ENCODE measurements around the gene XCL1.
"Not testable (repeated sequence)": the region's sequence is repeated elsewhere in the genome, so short reads cannot be mapped to it uniquely, and the experiment has no call there.

XCL1 gene

DNA sequence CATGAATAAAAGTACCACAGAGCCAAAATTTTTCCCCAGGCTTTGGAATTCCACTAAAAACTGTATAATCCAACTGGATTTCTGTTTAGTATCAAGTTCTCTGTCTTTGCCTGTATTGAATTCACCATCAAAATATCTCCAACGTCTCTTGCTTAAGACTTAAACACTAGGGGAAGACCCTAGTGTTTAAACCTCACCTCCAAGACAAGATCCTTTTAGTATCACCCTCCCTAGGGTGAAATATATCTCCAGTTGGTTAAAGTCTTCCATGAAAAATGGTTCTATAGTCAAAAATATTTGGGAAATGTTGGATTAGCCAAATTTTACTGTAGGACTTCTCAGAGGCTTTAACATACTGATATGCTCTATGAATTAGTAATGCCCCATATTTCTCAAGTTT, 8.1 kb upstream of the XCL1 start:
- no peak for DNase-seq

DNA sequence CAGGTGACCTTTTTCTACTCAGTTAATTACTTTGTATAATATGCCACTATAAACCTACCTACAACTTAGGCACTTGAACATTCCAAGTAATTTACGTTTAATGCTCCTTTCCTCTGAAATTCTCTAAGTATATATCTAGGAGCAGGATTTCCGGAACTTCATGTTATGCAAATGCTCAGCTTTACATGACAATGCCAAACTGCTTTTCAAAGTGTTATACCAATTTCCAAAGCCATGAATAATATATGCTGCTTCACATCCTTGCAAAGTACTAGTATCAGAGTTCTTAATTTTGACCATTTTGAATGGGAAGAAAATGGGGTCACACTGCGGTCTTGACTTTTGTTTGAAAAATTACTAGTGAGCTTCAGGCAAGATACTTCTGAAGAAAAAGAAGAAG, 5.8 kb upstream of the XCL1 start:
- DNase-seq = no peak

DNA sequence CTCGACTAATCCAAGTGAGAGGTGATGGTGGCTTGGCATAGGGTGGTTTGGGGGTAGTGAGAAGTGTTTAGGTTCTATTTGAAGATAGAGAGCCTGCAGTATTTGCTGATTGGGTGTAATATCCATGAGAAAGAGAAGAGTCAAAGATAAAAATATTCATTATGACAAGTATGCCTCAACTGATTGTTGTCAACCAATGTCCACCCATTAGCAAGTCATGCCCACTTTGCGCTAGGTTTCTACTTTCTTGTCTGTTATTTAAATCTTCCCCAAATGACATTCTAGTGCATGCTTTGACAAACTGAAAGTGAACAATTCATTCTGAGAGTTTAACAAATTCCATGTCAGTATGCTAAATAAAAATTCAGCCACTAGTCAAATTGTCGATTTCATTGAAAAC, 3.8 kb upstream of the XCL1 start:
- DNase-seq = no peak

DNA sequence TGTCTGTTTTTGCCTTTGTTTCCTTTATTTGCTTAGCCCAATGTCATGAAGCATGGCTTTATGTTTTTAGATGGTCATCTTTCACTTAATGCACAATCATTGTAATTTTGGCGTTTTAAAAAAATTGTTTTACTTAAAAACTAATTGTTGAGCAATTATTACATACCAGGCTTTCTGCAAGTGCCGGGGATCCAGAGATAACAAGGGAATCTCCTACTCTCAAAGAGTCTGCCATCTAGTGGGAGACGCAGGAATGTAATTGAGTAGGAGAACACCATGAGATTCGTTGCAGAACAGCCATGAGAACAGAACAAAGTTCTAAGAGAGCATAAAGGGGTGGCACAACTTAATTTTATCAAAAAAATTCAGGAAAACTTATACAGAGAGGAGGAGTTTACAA, 2.2 kb upstream of the XCL1 start:
- not testable (repeated sequence) for DNase-seq

DNA sequence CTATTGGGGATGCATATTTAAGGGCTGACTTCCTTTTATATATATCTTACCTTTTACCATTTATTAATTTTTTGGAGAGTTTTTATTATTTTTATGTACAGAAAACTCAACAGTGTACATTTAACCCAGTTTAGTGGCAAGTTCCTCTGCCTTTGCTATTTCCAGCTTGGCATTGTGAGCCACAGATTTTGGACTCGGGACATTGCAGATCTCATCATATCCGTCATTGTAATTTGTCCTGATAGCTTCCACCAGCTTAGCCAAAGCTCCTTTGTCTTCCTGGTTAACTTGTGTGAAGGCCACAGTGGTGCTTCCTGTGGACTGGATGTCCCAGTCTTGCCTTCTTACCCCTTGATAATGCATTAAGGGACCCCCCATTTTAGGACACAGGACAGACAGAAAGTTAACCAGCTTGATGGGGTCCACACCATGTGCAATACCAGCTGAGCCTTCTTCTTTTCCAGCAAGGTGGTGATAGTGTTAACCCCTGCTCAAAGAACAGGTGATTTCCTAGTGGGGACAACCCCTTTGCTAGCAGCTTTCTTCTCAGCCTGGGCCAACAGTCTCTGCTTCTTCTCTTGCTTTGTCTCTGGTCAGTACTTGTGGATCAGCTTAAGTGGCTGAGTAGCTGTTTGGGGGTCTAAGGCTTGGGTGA, 2.3 kb downstream of the XCL1 start:
- DNase-seq = not testable (repeated sequence)

DNA sequence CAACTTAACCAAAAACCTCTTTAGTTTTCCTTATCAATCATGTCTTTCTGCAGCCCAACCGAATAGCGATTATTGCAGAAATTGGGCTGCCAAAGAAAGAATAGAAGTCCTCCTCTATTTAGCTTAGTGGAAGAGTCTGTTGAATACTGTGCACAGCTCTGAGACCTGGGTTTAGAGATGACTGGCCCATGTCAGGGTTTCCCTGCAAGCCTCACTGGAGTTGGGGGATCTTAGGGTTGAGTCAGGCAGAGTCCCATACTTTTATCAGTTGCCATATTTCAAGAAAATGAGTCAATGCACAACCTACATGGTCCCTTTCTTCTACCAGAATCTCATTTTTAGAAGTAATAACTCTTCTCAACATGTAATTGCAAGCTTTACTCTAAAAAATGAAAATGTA, 3.9 kb downstream of the XCL1 start:
- DNase-seq = not testable (repeated sequence)

DNA sequence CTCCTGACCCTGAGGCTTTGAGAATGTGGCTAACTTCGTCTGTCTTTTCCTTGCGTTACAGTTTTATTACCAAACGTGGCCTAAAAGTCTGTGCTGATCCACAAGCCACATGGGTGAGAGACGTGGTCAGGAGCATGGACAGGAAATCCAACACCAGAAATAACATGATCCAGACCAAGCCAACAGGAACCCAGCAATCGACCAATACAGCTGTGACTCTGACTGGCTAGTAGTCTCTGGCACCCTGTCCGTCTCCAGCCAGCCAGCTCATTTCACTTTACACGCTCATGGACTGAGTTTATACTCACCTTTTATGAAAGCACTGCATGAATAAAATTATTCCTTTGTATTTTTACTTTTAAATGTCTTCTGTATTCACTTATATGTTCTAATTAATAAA, 4.6 kb downstream of the XCL1 start:
- not testable (repeated sequence) for DNase-seq

DNA sequence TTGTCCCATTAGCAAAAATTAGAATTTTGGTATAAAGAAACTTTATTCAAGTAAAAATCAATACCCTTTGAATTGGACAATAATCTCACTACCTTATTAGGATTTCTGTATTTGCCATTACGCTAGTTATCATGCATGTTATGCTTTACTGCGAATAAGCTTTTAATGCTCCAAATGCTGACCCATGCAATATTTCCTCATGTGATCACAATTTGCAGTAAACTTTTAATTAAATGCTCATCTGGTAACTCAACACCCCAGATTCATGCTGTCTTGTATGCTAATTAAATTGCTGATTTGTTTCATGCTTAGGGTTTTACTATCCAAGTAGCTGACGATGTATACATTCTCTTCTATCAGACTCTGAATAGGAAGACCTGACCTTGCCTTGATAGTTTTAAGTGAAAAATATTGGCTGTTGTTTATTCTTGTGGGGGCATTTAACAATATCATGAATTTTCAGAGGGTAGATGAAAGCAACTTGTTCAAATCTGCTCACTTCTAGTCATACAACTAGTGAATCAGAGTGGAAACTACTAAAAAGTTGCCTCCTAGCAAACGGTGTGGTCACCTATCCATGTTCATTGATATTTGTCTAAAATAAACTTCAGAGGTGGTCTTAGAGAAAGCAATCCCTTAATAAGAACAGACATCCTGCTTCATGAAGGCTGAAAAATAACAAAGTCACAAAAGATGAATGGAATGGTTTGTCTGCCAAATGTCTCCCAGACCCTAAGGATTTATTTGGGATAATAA, 5.6 kb downstream of the XCL1 start:
- DNase-seq = no peak

DNA sequence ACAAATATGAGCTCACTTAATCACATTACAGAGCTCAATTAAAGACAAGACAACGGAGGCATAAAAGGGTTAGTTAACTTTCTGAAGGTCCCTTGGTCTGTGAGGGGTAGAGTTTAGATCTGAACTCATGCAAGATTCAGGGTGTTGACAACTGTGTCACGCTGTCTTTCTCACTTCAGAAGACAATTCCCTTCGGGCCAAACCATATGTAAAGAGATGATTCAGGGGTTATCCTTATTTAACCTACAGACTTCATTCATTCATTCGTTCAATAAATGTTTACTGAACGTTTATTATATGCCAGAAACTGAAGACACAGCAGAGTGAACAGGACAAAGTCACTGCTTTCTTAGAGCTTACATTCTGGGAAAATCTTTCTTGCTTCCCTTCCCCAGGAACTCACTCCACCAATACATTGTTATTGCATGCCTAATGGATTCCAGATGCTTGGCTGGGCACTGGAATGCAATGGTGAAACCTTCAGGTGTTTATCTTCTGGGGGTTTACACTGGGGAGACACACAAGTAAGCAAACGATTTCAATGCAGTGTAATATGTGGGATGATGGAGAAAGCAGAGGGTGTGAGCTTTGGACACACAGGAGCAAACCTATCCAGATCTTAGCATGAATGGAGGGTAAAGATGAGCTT, 6.4 kb downstream of the XCL1 start:
- DNase-seq = no peak

DNA sequence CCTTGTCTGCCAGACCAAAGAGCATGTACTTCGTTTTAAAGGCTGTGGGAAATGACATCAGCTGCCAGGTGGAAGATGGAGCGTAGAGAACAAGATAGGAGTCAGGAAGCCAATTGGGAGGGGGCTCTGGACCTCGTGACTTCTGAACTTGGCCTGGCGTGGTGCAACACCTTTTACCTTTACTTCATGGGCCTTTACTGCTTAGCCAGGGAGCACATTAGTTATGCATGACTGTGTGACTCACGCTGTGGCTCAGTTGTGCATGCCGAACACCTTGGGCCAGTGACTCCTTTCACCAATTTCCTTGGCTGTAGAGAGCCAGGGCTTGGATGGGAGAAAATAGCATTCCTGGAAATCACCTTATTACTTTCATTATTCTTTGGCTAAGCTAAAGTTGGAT, 7.2 kb downstream of the XCL1 start:
- DNase-seq = no peak

DNA sequence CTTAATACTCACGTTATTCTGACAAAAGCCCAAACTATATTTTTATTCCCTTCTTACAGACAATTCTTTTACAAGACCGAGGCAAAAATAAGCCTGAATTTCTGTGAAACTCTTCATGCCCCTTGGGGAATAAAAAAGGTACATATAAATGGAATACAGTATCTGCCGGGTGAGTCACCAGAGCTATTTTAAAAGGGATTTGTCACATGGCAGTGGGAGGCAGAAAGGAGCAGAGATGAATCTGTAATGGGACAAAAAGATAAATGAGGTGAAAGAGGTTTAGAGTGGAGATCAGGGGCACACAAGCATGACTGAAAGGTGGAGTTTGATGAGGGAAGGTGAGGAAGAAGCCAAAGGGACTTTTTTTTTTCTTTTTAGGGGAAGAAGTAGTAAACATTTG, 8.8 kb downstream of the XCL1 start:
- peak; percentile 21 for DNase-seq

DNA sequence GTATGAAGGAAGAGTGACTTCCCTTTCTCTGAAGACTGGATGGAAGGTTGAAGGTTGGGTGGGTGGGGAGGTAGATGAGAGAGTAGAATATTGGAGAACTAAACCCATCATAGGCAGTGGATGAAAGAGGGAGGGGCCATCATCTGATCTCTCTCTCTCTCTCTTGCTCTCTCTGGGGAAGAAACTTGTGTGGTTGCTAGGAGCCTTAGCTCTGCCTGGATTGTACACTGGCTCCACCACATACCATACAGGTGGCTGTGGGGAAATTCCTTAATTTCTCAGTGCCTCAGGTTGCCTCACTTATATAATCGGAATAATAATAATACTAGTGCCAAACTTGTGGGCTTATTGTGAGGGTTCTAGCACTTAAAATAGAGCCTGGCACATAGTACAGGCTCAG, 9.5 kb downstream of the XCL1 start:
- no peak for DNase-seq

DNA sequence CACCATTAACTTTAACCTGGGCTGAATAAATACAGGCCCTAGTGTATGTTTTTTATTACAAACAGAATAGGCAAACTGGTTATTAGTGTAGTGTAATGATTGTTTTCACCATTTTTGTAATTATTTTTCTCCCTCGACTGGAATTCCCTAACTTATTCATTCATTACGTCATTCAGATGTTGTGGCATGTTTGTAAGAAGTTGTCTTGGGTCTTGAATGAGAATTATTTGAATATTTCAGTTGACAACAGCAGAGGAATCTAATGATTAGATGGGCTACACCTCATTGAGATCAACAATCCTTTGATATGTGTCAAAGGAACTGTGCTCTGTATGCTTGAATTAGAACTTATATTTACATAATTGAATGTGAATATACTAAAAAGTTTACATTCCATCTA, 12.8 kb downstream of the XCL1 start:
- DNase-seq = no peak

DNA sequence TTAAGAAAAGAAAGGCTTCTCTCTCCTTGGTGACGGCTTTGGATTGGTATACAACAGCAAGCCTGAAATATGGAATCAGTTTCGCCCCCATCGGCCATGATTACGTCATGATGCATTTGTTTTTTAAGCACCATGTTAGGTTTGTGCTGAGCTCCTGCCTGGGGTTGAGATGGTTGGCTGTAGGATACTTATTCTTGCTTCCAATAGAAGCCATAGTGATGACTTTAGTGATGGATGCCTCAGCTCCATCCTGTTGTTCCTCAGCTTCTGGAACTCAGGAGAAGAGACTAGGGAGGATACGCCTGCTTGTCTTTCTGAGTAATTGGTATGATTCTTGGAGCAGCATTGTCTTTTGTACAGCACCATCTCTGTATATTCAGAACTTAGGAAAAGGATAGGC, 14.7 kb downstream of the XCL1 start:
- no peak for DNase-seq

DNA sequence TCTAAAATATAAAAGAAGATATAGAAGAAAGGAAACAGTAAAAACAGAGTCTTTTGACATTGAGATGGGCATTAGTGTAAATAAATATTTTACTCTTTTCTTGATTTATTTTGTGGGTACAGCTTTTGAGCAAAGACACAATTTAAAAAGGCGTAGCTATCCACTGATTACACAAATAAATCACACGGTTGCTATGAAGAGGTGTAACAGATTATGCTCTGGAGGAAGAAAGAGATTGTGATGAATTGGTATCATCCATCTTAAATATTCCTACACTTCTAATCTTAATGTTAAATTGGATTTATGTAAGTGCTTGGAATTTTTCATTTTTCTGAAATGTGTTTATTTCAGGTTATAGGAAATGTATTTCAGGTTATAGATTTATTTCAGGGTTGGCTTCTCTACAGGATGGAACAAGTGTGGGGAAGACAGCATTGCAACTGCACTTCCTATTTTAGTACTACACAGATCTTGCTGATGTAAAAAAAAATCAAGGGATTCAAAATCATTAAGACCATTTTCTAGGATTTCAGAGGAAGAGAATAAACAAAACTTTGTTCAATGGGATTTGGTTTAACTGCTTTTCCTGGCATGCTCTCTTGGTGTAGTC, 15.3 kb downstream of the XCL1 start:
- no peak for DNase-seq

DNA sequence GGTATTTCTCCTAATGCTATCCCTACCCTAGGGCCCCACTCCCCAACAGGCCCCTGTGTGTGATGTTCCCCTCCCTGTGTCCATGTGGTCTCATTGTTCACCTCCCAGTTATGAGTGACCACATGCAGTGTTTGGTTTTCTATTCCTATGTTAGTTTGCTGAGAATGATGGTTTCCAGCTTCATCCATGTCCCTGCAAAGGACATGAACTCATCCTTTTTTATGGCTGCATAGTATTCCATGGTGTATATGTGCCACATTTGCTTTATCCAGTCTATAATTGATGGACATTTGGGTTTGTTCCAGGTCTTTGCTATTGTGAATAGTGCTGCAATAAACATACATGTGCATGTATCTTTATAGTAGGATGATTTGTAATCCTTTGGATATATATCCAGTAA, 19.0 kb downstream of the XCL1 start:
- DNase-seq = not testable (repeated sequence)

DNA sequence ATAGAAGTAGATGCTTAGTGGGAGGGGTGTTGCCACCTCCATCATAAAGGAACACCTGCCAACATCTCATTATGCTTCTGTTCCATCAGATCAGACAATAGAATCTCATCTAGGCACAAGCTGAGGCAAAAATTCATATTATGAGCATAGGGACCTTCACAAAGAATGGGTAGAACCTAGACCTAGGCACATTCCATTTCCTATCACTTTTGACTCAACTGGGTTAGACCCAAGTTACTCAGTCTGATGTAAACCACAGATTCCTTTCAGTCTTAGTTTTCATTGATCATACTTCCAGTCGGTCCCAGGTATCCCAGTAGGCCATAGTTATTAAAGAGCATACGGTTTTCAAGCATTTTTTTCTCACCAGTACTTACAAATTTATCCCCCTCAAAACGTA, 21.7 kb downstream of the XCL1 start:
- no peak for DNase-seq

DNA sequence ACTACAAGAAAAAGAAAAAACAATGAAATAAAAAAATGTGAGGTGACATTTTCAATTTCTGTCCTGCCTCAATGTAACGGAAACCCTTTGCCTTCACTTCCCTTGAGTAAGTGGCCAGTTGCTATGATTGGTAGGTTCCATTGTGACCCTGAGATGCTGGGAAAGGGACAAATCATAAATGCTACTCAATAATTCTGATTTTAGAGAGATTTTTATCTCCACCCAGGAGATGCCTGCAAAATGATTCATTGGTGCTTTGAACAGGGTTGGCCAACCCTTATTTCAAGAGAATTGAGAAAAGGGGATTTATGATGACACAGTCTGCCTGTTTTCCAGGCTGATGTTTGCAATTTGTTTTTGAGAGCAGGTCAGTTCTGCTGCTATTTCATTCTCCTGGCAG, 22.5 kb downstream of the XCL1 start:
- no peak for DNase-seq

DNA sequence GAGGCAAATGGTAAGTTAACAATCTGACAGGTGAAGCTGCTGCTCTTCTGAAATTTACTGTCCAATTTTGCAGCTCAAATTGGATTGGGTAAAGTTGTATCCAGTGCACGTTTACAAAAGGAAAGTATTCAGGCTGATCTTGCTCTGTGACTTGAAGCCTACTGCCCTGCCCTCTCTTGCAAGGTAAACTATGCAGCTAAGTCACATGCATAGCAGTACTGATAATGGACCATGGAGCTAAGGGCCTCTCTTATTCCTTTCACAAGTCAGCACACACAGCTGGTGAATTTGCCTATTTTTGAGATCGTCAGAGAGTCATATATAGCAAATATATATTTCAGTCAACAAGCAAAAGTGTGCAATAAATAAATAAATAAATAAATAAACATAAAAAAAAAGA, 23.2 kb downstream of the XCL1 start:
- DNase-seq = no peak

DNA sequence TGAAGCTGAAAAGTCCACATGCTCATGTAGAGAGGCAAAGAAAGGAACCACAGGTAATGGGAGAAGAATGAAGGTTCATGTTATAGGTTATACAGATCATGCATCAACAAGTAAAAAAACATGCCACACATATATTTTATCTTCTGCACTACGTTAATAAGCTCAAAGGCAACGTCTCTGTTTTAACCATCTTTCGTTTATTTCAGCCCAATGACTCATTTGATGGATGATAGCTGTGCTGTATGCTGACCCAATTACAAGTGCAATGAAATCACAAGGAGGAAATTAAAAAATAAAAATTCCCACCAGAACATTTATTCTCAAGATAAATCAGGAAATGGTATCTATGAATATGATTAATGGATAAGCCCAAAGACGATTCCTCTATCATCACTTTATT, 24.6 kb downstream of the XCL1 start:
- no peak for DNase-seq

DNA sequence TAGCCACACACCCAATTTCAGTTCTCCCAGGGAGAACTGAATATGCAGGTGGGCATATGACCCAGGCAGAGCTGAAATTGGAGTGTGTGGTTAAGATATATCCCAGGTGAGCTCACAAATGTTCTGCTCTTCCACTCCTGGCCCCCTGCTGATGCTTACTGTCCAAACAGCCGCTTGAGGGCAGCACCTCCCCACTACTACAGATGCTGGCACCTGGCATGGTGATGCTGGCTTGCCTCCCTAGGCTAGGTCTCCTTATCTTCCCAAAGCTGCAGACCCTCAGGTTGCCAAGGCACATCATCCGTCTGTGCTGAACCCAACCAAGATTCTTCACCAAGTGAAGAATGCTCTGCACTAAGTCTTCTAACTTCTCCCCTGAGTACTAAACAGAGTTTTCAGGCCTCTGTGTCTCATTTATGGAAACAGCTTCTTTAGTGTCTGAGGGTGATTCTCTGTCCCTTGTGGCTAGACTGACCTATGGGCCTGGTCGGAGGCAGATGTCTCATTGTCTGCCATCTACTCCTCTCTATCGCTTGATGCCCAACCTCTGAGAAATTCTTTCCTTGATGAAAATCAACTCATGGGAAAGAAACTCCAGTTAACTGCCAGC, 27.2 kb downstream of the XCL1 start:
- DNase-seq = peak; percentile 46

DNA sequence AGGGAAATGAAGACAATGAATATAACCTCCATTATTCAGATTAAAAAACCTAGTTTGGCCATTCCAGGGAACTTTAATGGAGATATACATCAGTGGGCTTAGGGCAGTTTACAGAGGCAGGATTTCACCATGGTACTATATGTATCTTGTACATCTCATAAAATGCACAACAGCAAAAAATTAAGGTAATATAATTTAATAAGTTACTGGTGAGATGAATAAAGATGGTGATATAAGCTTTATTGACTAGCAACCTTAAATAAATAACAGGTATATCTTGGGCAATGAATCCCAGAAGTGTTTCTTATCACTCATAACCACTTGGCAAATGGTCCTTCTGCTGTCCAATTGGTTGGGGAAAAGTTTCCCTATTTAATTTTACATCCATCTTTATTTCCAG, 29.0 kb downstream of the XCL1 start:
- no peak for DNase-seq

DNA sequence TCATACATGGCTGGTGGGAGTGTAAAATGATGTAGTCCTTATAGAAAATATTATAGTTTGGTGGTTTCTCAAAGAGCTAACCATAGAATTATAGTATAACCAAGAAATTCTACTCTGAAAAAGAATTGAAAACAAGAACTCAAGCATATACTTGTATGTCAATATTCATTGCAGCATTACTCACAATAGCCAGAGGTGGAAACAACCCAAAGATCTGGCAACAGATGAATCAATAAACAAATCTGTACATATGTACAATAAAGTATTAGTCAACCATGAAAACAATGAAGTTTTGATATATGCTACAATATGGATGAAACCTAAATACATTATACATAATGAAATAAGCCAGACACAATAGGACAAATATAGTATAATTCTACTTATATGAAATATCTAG, 29.7 kb downstream of the XCL1 start:
- DNase-seq = no peak

All from amniotic stem cell (primary cell).